Ectodermal cell (in vitro differentiated cells): Measurements from ENCODE around the gene CDH4.

Source experiments
- H3K27ac ChIP-seq: 2 replicates; pipeline ENCODE4 v1.7.0; 2013; ENCODE audit warnings: mild to moderate bottlenecking, low read depth, low read length; ENCODE audit not compliant: insufficient read depth, poor library complexity, severe bottlenecking
- H3K27me3 ChIP-seq: 2 replicates; pipeline ENCODE4 v1.7.0; 2013; ENCODE audit warnings: mild to moderate bottlenecking, low read length; ENCODE audit not compliant: insufficient read depth, control insufficient read depth, poor library complexity, severe bottlenecking
- H3K36me3 ChIP-seq: one replicate; pipeline ENCODE4 v1.7.0; 2013; ENCODE audit warnings: low read length; ENCODE audit not compliant: control insufficient read depth, insufficient read depth
- H3K4me1 ChIP-seq: one replicate; pipeline ENCODE4 v1.7.0; 2013; ENCODE audit warnings: low read length; ENCODE audit not compliant: control insufficient read depth, insufficient read depth
- H3K4me3 ChIP-seq: 2 replicates; pipeline ENCODE4 v1.7.0; 2013; ENCODE audit warnings: low read depth, low read length, control low read depth; ENCODE audit not compliant: insufficient read depth
- H3K9me3 ChIP-seq: 2 replicates; pipeline ENCODE4 v1.7.0; 2013; ENCODE audit warnings: mild to moderate bottlenecking, low read length, moderate library complexity; ENCODE audit not compliant: control insufficient read depth
- WGBS, 2 experiments: methylation state at CpG; one replicate each; pipeline ENCODE4 v1.1.7; 2013; ENCODE audit warnings: missing lambda C conversion rate in 2 of 2; 5-methylcytosine and 5-hydroxymethylcytosine counted together

Gene CDH4

DNA sequence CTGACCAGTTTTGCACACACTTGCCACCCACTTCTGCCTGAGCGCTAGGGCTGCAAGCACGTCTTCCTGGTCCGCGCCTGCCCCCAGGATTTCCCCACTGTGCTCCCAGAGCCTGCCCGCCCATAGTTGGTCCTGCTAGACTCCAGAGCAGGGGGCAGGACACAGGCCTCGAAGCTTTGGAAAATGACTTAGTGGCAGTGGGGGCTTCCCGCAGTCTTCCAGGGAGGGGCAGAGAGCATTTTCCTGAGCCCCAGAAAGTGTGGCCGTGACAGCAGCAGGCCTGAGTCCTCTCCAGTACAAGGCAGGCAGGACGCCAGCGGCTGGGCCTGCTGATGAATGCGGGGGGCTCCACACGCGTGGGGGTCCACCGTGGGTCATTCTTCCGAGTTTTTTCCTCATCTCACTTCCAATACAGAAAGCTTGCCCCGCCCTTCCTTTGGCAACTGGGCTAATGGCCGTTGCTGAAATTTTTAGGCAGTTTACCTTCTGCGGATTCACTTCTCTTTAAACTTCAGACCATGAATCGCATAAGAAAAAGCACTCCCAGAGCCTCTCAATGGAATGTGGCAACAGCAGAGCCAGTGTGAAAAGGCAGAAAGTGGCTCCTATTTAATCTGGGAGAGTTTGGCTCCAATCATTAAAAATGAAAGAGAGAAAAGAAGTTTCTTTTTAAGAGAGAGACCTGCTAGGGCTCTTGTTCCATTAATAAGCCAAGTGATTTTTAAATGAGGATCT is 383.8 kb downstream of the CDH4 start:
- no peak overlapping the region for H3K4me3 ChIP-seq
- peaks cover 15% of the 10 kb centered on the region for H3K4me1 ChIP-seq
- 67 to 69% methylated on average over 19 of the region's 19 CpGs for WGBS, 2 experiments
- no peaks in the 10 kb centered on the region for H3K27me3 ChIP-seq
- no peak overlapping the region for H3K27ac ChIP-seq
- H3K9me3 ChIP-seq, result no peaks in the 10 kb centered on the region
- no peaks in the 10 kb centered on the region for H3K36me3 ChIP-seq

DNA sequence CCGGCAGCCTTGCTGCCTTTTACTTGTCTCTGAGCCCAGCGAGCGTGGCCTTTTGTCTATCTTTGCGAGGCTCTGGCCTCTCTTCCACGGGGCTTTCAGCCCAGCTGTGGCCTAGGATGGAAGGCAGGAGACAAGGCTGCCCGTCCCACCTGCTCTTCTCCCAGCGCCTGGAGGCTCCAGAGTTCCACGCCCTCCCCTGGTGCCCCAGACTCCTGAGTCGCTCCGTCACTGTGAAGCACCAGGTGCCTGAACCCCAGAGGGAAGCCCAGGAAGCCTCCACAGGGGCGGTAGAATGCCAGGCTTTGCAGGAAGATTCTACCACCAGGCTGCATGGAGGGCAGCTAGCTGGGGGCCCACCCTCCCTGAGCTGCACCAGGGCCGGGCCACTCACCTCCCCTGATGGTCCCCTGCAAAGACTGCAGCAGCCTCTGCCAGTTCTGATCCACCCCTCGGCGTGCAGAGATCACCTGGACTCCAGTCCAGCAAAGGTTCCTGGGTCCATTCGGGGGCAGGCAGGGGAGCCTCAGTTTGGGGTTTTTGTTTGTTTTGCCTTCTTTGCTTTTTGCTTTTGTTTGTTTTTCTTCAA is 384.6 kb downstream of the CDH4 start:
- no peaks in the 10 kb centered on the region for H3K36me3 ChIP-seq
- peaks cover 15% of the 10 kb centered on the region for H3K4me1 ChIP-seq
- no peak overlapping the region for H3K27ac ChIP-seq
- no peaks in the 10 kb centered on the region for H3K9me3 ChIP-seq
- no peaks in the 10 kb centered on the region for H3K27me3 ChIP-seq
- no peak overlapping the region for H3K4me3 ChIP-seq
- 64 to 67% methylated on average over 15 of the region's 15 CpGs for WGBS, 2 experiments

DNA sequence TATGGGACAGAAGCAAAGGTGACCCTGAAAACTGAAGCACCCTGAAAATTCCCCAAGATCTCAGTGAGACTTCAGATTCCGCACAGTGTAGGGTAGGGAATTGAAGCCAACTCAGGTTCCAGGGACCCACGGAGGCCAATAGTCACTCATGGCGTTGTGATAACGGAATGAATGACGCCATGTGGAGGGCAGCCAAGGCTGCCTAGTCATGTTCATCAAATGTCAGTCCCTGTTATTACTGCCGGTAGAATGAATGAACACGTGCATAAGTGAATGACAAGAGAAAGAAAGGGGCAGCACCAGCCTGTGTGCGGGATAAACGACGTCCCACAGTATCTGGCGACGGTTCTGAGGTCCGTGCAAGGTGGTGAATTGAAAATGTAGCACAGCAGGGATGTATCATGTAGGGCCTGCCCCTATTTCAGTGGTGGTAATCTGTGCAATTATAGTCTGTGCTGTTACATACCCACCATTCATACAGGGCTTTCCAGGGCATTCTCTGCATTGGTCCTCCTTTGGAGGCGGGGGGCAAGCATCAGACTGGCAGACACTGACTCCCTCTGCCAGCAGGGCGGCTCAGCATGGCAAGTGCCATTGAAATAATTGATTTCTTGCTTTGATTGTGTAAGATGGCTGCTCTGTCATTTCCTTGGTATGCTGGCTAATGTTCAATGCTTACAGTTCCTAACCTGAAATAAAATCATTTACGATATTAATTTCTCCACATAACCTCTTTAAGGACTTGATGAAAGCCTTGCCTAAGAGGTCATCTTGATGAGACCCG is 386.9 kb downstream of the CDH4 start:
- Histone ChIP-seq H3K27ac (no peak overlapping the region), H3K36me3 (no peaks in the 10 kb centered on the region), H3K27me3 (no peaks in the 10 kb centered on the region), H3K9me3 (no peaks in the 10 kb centered on the region), H3K4me1 (peaks cover 15% of the 10 kb centered on the region), H3K4me3 (no peak overlapping the region)
- WGBS, 2 experiments, result 95 to 96% methylated on average over 17 of the region's 17 CpGs

DNA sequence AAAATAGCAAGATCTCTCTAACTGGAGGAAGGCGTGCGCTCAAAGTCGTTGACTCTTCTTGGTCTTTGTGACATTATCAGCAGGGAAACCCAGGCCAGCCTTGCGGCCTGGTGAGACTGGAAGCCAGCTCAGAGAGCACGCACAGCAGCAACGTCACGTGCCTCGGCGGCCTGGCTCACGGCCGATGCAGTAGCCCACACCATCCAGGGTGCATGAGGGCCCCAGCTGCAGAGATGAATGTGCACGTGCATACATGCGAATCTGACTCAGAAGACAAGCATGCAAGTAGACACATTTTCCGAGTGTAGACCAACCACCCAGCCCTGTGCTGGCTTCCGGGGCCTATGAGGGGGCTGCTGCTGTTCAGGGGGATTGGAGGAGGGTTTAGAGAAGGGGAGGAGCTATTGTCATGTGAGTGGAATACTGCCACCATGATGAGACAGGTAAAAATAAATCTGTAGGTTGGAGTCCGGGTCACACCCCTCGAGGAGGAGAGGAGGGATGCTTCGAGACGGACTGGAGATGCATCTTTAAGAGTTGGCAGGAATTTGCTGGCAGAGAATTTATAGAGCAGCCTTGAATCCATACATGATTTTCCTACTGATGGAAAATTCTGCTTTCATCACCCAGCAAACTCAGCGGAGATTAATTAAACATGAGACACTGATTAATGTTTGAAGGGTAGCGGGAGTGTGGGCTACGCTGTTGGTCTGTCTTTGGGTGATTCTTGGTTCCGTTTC is 388.2 kb downstream of the CDH4 start:
- no peak overlapping the region for H3K4me3 ChIP-seq
- no peaks in the 10 kb centered on the region for H3K27me3 ChIP-seq
- no peaks in the 10 kb centered on the region for H3K9me3 ChIP-seq
- H3K27ac ChIP-seq, result no peak overlapping the region
- no peaks in the 10 kb centered on the region for H3K36me3 ChIP-seq
- WGBS, 2 experiments, result 85 to 90% methylated on average over 23 of the region's 23 CpGs
- peaks cover 15% of the 10 kb centered on the region for H3K4me1 ChIP-seq

DNA sequence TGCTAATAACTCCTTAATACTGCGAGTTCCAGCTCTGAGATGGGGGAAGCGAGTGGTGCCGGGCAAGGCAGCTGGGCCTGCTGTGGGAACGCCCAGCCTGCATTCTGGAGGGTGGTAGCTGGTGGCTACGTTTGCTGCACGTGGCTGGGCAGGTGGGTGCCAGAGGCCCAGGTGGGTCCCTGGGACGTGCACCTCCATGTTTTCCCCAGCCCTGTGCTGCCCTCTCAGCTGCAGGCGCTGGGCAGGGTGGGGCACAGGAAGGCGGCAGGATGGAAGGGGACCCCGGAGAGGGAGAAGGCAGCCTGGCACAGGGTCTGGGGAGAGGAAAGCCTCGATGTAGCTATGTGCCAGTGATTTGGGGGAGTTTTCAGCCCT is 388.8 kb downstream of the CDH4 start:
- WGBS, 2 experiments, result 96% methylated on average over 11 of the region's 11 CpGs
- H3K4me1 ChIP-seq, result peaks cover 9% of the 10 kb centered on the region
- H3K27me3 ChIP-seq, result no peaks in the 10 kb centered on the region
- H3K27ac ChIP-seq, result no peak overlapping the region
- H3K4me3 ChIP-seq, result no peak overlapping the region
- H3K36me3 ChIP-seq, result no peaks in the 10 kb centered on the region
- no peaks in the 10 kb centered on the region for H3K9me3 ChIP-seq

DNA sequence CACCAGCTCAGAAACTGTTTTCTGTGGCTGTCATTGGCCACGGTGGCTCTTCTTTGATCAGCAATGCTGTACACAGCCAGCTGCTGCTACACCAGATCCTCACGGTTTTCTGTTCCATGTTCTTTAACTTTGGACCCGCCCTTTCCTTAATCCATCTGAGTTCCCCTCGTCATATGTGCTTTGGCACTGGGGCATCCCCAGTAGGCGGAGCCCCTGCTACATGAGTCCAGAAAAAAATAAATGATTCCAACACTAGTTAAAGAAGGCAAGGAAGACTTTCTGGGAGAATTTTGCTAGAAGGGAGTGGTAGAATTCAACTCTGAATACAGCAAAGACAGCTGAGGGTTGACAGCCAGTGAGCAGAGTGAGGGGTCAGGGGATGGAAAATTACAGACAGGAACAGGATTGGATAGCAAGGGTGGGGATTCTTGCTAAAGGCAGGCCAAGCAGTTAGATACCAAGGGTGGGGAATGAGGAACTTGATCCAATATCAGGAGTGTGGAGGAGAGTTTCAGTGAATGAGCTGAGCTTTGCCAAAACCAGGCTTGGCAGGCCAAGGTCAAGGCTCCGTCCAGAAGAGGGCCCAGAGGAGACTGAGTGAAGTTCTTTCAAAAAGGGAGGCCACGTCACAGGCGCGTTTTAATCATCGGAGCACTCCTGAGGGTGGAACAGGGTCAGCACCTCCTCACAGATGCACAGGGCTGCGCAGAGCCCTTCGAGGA is 391.8 kb downstream of the CDH4 start:
- Histone ChIP-seq H3K9me3 (no peaks in the 10 kb centered on the region), H3K4me1 (no peaks in the 10 kb centered on the region), H3K27me3 (no peaks in the 10 kb centered on the region), H3K36me3 (no peaks in the 10 kb centered on the region), H3K4me3 (no peak overlapping the region), H3K27ac (no peak overlapping the region)
- 93 to 95% methylated on average over 12 of the region's 12 CpGs for WGBS, 2 experiments

DNA sequence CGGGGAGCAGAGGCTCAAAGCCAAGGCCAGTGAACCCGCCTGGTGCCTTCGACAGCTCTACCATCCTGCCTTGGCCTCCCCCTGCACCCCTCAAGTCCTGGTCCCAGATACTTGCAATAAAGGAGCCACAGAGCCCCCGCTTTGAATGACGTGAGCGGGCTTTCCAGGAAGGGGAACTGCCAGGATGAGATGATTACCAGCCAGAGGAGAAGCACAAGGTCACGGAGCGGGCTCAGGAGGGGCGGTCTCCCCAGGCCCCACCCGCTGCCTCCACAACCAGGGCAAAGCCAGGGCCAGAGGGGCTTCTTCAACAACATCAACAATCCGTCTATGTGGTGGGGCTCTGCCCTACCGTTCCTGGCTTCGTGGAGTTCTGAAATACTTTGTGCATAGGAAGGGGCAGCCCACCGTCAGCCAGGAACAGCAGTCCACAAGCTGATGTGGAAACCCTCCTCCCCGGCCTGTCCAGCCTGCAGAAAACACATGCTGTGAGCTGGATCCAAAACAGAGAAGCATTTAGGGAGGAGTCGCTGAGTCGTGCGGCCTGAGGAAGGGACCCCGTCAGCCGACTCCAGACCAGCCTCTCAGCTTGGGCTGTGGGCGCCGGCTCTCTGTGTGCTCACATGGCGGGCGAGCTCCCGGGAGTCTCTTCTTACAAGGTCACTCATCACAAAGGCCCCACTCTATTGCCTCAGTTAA is 392.5 kb downstream of the CDH4 start:
- H3K27ac ChIP-seq, result no peak overlapping the region
- H3K27me3 ChIP-seq, result no peaks in the 10 kb centered on the region
- WGBS, 2 experiments, result 86 to 88% methylated on average over 25 of the region's 25 CpGs
- no peaks in the 10 kb centered on the region for H3K36me3 ChIP-seq
- H3K4me1 ChIP-seq, result no peaks in the 10 kb centered on the region
- no peaks in the 10 kb centered on the region for H3K9me3 ChIP-seq
- H3K4me3 ChIP-seq, result no peak overlapping the region

DNA sequence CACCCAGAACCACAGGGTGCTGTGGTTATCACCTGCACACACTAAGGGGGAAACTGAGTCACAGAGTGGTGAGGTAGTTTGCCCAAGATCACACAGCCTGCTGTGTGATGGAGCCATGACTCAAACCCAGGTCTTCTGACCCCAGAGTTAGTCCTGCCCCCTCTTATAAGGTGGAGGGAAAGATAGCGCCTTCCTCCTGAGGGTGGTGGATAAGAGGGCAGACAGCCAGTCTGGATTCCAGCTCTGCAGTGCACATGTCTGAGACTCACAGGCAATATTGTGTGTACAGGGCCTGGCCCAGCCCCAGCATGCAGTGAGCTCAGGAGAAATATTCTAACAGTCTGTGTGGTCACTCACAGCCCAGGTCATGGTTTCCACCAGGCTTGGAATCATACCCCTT is 393.7 kb downstream of the CDH4 start:
- Histone ChIP-seq H3K4me3 (no peak overlapping the region), H3K36me3 (no peaks in the 10 kb centered on the region), H3K27ac (no peak overlapping the region), H3K4me1 (no peaks in the 10 kb centered on the region), H3K9me3 (no peaks in the 10 kb centered on the region), H3K27me3 (no peaks in the 10 kb centered on the region)
- 94 to 96% methylated on average over 1 of the region's 1 CpG for WGBS, 2 experiments

DNA sequence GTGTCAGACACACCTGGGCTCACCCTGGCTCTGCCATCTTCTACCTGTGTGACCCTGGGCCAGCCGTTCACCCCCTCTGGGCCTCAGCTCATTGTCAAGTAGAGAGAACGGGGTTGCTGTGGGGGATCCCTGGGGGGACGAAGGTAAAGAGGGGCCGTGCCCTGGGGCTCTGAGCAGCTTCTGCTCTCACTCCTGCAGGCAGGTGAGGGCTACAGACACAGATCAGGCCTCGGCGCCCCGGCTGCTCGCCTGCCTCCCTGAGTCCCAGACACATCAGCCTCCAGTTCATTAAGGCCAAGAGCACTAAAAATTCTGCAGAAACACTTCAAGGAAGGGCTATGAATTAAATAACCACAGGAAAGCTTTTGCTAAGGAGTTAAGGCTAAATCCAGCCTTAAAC is 394.4 kb downstream of the CDH4 start:
- no peaks in the 10 kb centered on the region for H3K27me3 ChIP-seq
- no peaks in the 10 kb centered on the region for H3K36me3 ChIP-seq
- H3K27ac ChIP-seq, result no peak overlapping the region
- WGBS, 2 experiments, result 93 to 95% methylated on average over 8 of the region's 8 CpGs
- no peaks in the 10 kb centered on the region for H3K9me3 ChIP-seq
- no peak overlapping the region for H3K4me3 ChIP-seq
- no peaks in the 10 kb centered on the region for H3K4me1 ChIP-seq
